Effector memory CD8-positive, alpha-beta T cell (primary cell): ENCODE results near the gene TSFM.
"Not testable (repeated sequence)": the region's sequence is repeated elsewhere in the genome, so short reads cannot be mapped to it uniquely, and the experiment has no call there.

ENCODE experiments used
- ATAC-seq: fragments of 150-1000 bp; cut with Tn5 transposase; replicated peaks from 2 replicates; pipeline ENCODE4 v1.10.0; 2021; ENCODE audit warnings: mild to moderate bottlenecking, moderate library complexity
- DNase-seq, 3 experiments: peaks; one replicate each; pipeline ENCODE4 v3.0.0; 2021
- H3K27ac Mint-ChIP-seq, 2 donors: one replicate each; pipeline ENCODE4 v1.8.0; 2022; ENCODE audit warnings: mild to moderate bottlenecking in 2 of 2, mixed read lengths in 2 of 2, moderate library complexity in 2 of 2
- H3K27me3 Mint-ChIP-seq, 2 donors: one replicate each; pipeline ENCODE4 v1.8.0; 2022; ENCODE audit warnings: mixed read lengths in 2 of 2
- H3K36me3 Mint-ChIP-seq: one replicate; pipeline ENCODE4 v1.8.0; 2022; ENCODE audit warnings: mild to moderate bottlenecking, moderate library complexity, mixed read lengths; ENCODE audit not compliant: insufficient read depth
- H3K4me1 Mint-ChIP-seq, 2 donors: one replicate each; pipeline ENCODE4 v1.8.0; 2022; ENCODE audit warnings: low read depth in 2 of 2, mixed read lengths in 2 of 2
- H3K4me3 Mint-ChIP-seq, 2 donors: one replicate each; pipeline ENCODE4 v1.8.0; 2022; ENCODE audit warnings: mild to moderate bottlenecking in 2 of 2, mixed read lengths in 2 of 2, moderate library complexity in 2 of 2
- H3K9me3 Mint-ChIP-seq, 2 donors: one replicate each; pipeline ENCODE4 v1.8.0; 2022; ENCODE audit warnings: mixed read lengths in 2 of 2

TSFM gene

GRCh38 chr12:57771236-57771872 lies 11.2 kb upstream of the TSFM start:
- peaks cover 6 to 12% of the 10 kb centered on the region in 2 donors for H3K27me3 Mint-ChIP-seq
- peak in 2 of 3 experiments; percentile 62 to 72 for DNase-seq
- ATAC-seq: peak; percentile 66
- H3K27ac Mint-ChIP-seq: peak overlapping the region; percentile 93 to 97
- H3K9me3 Mint-ChIP-seq: no peaks in the 10 kb centered on the region
- peaks cover 18 to 19% of the 10 kb centered on the region in 2 donors for H3K4me1 Mint-ChIP-seq
- H3K4me3 Mint-ChIP-seq: peak overlapping the region; percentile 96 to 99
- H3K36me3 Mint-ChIP-seq: peaks cover 19% of the 10 kb centered on the region

DNA sequence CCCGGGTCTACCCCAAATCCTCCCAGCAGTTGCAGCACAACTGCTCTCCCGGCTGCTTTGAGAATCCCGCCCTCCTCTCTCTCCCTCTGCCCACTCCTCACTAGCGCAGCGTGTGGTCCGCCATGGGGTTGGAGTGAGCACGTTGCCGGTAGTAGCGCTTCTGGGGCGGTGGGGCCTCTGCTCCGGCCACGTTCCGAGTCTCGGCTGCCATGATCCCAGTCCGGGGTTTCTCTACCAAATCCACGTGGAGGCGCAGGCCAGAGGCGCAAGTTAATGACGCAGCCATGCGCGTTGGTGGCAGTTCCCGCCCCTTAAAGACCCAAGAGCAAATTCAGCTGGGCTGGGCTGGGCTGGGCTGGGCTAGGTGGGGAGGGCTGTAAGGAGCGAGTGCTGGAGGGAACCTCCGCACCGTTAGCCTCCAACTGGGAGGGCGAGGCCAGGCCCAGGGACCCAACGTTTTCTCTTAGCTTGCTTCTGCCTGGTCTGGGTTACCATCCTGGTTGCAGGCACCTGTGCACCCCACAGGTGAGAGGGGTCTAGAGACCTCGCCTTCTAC lies 10.6 kb upstream of the TSFM start, which contains the start of gene METTL1:
Gene METTL1 (minus strand): TSS at position 233 of the 556 bp plus-strand sequence. CDS start 22 bp downstream, at position 211.
- H3K4me3 Mint-ChIP-seq: peak within 1 kb of the TSS; percentile 96 to 99
- ATAC-seq: peak; percentile 92

GRCh38 chr12:57772429-57773322 lies 9.9 kb upstream of the TSFM start, which contains the start of gene EEF1AKMT3:
EEF1AKMT3 (plus strand) TSS chr12:57772614; CDS start chr12:57772725, 111 bp downstream.
- Mint-ChIP-seq H3K4me1 (peaks cover 14% of the 10 kb centered on the region in 2 donors), H3K9me3 (no peaks in the 10 kb centered on the region), H3K36me3 (peaks cover 19% of the 10 kb centered on the region), H3K27ac (peak within 1 kb of the TSS; percentile 93 to 97), H3K27me3 (no peaks in the 10 kb centered on the region), H3K4me3 (peak within 1 kb of the TSS; percentile 96 to 99)
- ATAC-seq (peak; percentile 13), DNase-seq (no peak)

More for the DNA sequence above, 10.6 kb upstream of the TSFM start, which contains the start of gene METTL1:
- peak within 1 kb of the TSS; percentile 93 to 97 for H3K27ac Mint-ChIP-seq
- peaks cover 0 to 6% of the 10 kb centered on the region in 2 donors for H3K27me3 Mint-ChIP-seq
- H3K36me3 Mint-ChIP-seq: peaks cover 19% of the 10 kb centered on the region
- peaks cover 14% of the 10 kb centered on the region in 2 donors for H3K4me1 Mint-ChIP-seq
- no peaks in the 10 kb centered on the region for H3K9me3 Mint-ChIP-seq
- DNase-seq: peak; percentile 83 to 85 (median 84)

DNA sequence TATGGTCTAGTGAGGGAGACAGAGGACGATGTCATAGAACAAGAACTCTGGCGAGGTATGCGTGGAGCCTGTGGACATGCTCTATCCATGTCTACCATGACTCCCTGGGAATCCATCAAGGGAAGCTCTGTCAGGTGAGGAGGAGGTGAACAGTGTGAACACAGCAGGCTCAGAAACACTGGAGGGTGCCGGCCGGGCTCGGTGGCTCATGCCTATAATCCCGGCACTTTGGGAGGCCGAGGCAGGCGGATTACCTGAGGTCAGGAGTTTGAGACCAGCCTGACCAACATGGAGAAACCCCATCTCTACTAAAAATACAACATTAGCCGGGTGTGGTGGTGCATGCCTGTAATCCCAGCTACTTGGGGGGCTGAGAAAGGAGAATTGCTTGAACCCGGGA lies 8.0 kb upstream of the TSFM start:
- H3K27me3 Mint-ChIP-seq, DNase-seq, H3K9me3 Mint-ChIP-seq, H3K27ac Mint-ChIP-seq, H3K4me3 Mint-ChIP-seq, ATAC-seq: not testable (repeated sequence)
- Mint-ChIP-seq H3K36me3 (peaks cover 22% of the 10 kb centered on the region), H3K4me1 (peaks cover 14 to 15% of the 10 kb centered on the region in 2 donors)

- DNase-seq (no peak), ATAC-seq (no peak)
- Mint-ChIP-seq H3K4me1 (peaks cover 14 to 15% of the 10 kb centered on the region in 2 donors), H3K27ac (no peak overlapping the region), H3K4me3 (no peak overlapping the region), H3K9me3 (no peaks in the 10 kb centered on the region), H3K36me3 (peaks cover 18% of the 10 kb centered on the region), H3K27me3 (no peaks in the 10 kb centered on the region)
Measured at GRCh38 chr12:57775044-57775443, 7.5 kb upstream of the TSFM start.

GRCh38 chr12:57775563-57776246 lies 6.9 kb upstream of the TSFM start:
- Mint-ChIP-seq H3K27ac (no peak overlapping the region), H3K27me3 (no peaks in the 10 kb centered on the region), H3K4me3 (no peak overlapping the region), H3K36me3 (peaks cover 21% of the 10 kb centered on the region), H3K4me1 (peaks cover 19 to 21% of the 10 kb centered on the region in 2 donors), H3K9me3 (no peaks in the 10 kb centered on the region)
- DNase-seq (no peak), ATAC-seq (no peak)

DNA sequence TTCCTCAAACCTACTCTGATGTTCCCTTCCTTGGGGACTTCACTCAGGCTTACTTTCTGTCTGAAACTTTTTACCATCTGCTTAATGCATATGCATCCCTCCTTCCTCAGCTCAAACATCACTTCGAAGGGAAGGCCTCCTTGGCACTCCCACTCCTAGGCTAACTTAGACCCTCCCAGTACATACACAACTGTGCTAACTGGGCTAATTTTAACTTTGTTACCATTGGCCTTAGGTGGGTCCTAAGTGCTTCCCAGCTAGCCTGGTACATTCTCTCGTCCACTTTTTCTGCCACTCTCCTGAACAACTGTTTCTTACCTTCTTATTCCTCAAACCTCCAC lies 6.4 kb upstream of the TSFM start:
- ATAC-seq: no peak

DNA sequence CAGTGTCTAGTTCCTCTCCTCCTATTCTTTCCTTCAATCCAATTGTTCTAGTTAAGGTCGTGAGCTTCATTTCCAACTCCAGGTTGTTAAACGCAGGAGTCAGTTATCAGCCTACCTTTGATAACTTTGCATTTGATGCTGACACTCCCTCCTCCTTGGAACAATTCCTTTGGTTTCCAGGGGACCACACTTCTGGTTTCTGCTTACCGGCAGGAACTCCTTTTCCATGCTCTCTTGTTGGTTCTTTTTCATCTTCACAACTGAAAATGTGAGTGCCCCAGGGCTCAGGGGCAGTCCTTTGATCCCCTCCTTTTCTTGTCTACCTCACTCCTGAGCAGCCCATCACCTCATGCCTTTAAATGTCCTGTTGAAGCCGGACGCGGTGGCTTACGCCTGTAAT lies 5.2 kb upstream of the TSFM start:
- Mint-ChIP-seq H3K4me3 (no peak overlapping the region), H3K27me3 (no peaks in the 10 kb centered on the region), H3K27ac (no peak overlapping the region), H3K4me1 (peaks cover 22% of the 10 kb centered on the region in 2 donors), H3K36me3 (peaks cover 17% of the 10 kb centered on the region), H3K9me3 (no peaks in the 10 kb centered on the region)
- no peak for ATAC-seq
- no peak for DNase-seq

More for the DNA sequence above, 6.4 kb upstream of the TSFM start:
- no peak for DNase-seq
- no peaks in the 10 kb centered on the region for H3K27me3 Mint-ChIP-seq
- no peaks in the 10 kb centered on the region for H3K9me3 Mint-ChIP-seq
- peaks cover 19 to 21% of the 10 kb centered on the region in 2 donors for H3K4me1 Mint-ChIP-seq
- peaks cover 21% of the 10 kb centered on the region for H3K36me3 Mint-ChIP-seq
- no peak overlapping the region for H3K27ac Mint-ChIP-seq
- H3K4me3 Mint-ChIP-seq: no peak overlapping the region

DNA sequence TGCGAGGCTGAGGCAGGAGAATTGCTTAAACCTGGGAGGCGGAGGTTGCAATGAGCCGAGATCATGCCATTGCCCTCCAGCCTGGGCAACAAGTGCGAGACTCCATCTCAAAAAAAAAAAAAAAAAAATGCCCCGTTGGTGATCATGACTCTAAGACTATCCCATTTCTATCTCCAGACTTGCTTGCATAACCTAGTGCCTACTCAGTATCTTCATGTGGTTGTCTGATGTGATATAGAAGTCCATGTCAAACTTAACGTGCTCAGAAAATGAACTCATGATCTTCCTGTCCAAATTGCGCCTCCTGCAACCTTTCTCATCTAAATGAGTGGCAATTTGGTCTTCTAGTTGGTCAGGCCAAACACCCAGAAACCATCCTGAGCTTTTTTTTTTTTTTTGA lies 4.7 kb upstream of the TSFM start:
- Mint-ChIP-seq H3K4me3 (no peak overlapping the region), H3K27ac (no peak overlapping the region), H3K36me3 (peaks cover 22% of the 10 kb centered on the region), H3K27me3 (no peaks in the 10 kb centered on the region), H3K9me3 (no peaks in the 10 kb centered on the region), H3K4me1 (peaks cover 23 to 26% of the 10 kb centered on the region in 2 donors)
- DNase-seq (no peak), ATAC-seq (no peak)

- H3K36me3 Mint-ChIP-seq: peaks cover 20% of the 10 kb centered on the region
- H3K27me3 Mint-ChIP-seq: no peaks in the 10 kb centered on the region
- H3K27ac Mint-ChIP-seq: peak overlapping the region in 1 of 2 donors; percentile 30
- peaks cover 29 to 32% of the 10 kb centered on the region in 2 donors for H3K4me1 Mint-ChIP-seq
- no peak overlapping the region for H3K4me3 Mint-ChIP-seq
- no peak for DNase-seq
- no peaks in the 10 kb centered on the region for H3K9me3 Mint-ChIP-seq
- no peak for ATAC-seq
Measured at GRCh38 chr12:57779736-57780135, 2.9 kb upstream of the TSFM start.

DNA sequence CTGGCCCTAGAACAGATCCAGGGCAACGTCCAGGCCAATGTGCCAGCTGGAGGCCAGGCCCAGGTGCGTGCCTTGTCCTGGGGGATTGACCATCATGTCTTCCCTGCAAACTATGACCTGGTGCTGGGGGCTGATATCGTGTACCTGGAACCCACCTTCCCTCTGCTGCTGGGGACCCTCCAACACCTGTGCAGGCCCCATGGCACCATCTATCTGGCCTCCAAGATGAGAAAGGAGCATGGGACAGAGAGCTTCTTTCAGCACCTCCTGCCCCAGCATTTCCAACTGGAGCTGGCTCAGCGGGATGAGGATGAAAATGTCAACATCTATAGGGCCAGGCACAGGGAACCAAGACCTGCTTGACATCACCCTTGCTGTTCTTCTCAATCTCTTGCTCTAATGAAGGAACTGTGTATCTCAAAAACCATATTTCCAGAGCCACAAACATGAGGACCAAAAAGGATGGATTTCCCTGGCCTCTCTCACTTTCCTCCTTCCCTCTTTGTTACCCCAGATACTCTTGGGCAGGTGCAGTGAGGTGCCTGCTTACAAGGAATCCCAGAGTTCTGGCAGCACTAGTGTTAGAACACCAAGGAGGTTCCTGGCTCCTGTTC lies 2.2 kb upstream of the TSFM start:
- H3K9me3 Mint-ChIP-seq: no peaks in the 10 kb centered on the region
- H3K27me3 Mint-ChIP-seq: no peaks in the 10 kb centered on the region
- ATAC-seq (no peak), DNase-seq (no peak)
- H3K4me3 Mint-ChIP-seq: peak overlapping the region in 1 of 2 donors; percentile 100
- H3K27ac Mint-ChIP-seq: peak overlapping the region; percentile 99
- peaks cover 24% of the 10 kb centered on the region for H3K36me3 Mint-ChIP-seq
- H3K4me1 Mint-ChIP-seq: peaks cover 29 to 32% of the 10 kb centered on the region in 2 donors

GRCh38 chr12:57781244-57781643 lies 1.3 kb upstream of the TSFM start:
- Mint-ChIP-seq H3K36me3 (peaks cover 32% of the 10 kb centered on the region), H3K4me3 (peak overlapping the region; percentile 15 to 100), H3K4me1 (peaks cover 31 to 32% of the 10 kb centered on the region in 2 donors), H3K27ac (peak overlapping the region; percentile 99), H3K27me3 (no peaks in the 10 kb centered on the region), H3K9me3 (no peaks in the 10 kb centered on the region)
- ATAC-seq: peak; percentile 58
- no peak for DNase-seq
